HG02852 (cell line): ENCODE measurements around the gene C3orf33.

Experiments
- ATAC-seq: cut with Tn5 transposase; IDR thresholded peaks from one replicate; pipeline ENCODE4 v1.9.1; 2021; ENCODE audit warnings: mild to moderate bottlenecking, moderate library complexity; ENCODE audit not compliant: unreplicated experiment

C3orf33 gene

DNA sequence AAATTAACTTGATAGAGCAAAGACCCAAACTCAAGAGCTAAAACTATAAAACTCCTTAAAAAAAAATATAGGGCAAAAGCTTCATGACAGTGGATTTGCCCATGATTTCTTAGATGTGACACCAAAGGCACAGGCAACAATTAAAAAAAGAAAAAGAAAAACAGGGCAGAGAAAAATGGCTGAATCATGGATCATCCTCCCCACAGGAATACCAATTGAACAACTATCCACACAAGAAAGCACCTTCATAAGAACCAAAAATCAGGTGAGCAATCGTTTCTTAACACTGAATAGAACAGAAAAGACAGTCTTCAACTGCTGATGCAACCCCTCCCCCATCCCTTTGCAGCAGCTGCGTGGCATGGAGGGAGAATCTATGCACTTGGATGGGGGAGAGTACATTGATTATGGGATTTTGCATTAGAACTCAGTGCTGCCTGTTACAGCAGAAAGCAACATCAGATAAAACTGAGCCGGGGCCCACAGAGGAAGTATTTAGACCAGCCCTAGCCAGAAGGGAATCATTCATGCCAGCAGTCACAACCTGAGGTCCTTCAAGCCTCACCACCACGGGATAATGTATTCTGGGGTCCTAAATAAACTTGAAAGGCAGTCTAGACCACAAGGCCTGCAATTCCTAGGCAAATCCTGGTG lies 15.7 kb downstream of the C3orf33 start:
- ATAC-seq, result no peak

DNA sequence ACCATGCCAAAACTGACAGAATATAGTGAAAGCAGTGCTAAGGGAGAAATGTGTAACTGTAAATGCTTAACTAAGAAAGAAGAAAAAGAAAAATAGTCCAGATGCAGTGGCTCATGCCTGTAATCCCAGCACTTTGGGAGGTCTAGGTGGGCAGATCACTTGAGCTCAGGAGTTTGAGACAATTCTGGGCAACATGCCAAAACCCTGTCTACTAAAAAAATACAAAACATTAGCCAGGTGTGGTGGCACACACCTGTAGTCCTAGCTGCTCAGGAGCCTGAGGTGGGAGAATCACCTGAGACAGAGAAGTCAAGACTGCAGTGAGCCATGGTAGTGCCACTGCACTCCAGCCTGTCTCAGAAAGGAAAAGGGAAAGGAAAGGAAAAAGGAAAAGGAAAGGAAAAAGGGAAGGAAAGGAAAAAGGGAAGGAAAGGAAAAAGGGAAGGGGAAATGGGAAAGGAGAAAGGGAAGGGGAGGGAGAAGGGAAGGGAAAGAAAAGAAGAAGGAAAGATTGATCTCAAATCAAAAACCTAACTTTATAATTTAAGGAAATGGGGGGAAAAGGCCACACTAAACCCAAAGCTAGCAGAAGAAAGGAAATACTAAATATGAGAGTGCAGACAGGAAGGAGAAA lies 20.3 kb downstream of the C3orf33 start:
- ATAC-seq, result no peak

DNA sequence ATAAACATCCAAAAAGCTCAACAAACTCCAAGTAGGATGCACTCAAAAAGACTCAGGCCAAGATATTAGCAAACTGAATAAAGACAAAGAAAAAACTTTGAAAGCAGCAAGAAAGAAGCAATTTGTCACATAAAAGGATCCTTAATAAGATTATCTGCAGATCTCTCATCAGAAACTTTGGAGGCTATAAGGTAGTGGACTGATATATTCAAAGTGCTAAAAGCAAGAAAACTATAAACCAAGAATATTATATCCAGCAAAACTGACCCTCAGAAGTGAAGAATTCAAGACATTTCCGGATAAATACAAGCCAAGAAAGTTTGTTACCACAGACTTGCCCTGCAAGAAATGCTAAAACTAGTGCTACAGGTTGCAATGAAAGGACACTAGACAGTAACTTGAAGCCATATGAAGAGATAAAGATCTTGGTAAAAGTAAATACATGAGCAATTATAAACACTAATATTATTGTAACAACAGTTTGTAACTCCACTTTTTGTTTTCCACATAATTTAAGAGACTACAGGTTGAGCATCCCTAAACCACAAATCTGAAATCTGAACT lies 23.6 kb downstream of the C3orf33 start:
- no peak for ATAC-seq

DNA sequence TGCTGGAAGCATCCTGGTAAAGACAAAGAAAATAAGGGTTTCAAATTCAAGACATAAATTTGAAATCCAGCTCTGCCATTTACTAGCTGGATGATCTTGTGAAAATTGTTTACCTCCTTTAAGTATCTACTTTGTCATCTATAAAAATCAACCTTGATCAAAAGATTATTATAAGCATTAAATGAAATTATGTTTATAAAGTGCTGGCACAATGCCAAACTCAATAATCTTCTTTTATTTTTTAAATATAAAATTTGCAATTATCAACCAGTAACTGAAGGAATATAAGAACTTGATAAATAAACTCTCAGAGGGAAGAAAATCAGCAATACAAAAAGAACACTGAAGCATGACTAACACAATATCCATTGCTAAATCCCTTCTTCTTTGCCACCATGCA lies 25.8 kb downstream of the C3orf33 start:
- no peak for ATAC-seq

DNA sequence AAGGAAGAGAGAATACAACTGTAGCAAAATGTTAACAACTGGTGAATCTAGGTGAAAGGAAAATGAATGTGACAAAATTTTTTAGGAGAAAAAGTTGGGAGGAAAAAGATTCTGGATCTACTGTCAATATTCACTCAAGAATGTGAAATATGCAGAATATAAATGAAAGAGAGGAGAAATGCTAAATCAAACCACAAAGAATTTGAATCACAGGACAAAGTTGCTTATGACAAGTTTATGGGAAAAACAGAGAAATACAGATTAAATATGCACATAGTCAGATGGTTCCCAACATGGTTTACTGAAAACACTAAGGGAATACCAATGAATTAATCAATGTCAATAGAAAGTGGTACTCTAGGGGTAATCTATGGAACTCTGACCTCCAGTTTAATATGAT lies 27.6 kb downstream of the C3orf33 start:
- no peak for ATAC-seq

DNA sequence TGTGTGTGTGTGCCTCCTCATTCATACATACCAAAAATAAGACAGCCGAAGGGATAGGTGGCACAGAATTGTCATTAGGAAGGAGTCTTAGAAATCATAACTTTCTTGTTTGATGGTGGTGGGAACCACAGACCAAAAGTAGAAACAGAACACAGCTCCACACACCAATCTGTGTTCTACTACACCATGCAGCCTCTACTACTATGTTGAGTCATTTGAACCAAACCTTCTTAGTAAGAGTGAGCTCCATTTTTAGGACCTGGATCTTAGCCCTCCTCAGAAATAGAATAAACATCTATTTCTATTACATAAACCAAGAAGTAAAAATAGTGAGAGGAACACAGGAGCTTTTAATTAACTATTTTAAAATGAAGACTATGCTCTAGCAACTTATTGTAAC lies 33.3 kb downstream of the C3orf33 start:
- ATAC-seq, result peak; percentile 68

DNA sequence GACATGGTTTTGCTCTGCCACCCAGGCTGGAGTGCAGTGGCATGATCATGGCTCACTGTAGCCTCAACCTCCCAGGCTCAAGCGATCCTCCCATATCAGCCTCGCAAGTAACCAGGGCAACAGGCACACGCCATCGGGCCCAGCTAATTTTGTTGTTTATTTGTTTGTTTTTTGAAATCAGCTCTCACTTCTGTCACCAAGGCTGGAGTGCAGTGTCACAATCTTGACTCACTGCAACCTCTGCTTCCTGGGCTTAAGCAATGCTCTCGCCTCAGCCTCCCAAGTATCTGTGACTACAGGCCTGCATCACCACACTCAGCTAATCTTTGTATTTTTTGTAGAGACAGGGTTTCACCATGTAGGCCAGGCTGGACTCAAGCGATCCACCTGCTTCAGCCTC lies 35.0 kb downstream of the C3orf33 start:
- ATAC-seq, result no peak

DNA sequence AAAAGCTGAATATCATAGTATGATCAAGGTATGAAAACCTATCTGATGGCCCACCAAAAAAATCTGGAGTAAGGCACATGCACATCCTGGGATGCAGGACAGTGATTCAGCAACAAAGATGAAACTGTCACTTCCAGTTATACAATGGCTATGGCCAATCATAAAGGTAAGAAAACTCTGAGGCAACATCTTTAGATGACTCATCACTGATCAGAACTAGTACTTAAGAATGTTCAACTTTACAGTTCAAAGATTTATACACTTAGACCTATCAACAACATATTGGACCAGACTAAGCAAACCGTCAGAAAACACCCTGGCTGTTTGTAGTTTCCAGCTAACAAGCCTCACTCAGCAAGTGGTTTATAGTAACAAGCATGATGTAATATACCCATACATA lies 39.9 kb downstream of the C3orf33 start:
- no peak for ATAC-seq

DNA sequence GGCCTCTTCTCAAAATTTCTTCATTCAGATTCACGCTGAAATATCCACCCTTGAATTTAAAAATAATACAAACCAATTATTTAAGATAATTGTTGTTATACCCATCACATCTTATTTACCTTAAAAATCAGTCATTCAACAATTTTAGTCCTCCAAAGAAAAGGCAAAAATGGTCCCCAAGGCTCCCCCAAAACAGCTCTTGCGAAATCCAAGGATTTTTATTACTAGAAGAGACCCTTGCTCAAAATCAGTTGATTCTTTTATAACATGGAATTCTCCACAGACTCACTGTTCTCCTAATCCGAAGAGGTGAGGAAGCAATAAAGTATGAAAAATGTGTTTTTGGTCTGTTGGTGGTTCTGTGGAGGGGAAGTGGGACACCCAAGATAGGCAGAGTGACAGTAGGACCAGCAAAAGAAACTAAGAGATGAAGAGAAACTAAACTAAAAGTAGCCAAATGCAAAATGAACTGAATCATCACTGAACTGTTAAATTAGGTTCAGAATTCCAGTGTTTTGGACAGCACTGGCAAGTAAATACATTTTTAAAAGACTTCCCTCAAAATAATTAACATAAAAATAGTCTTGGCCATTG lies 42.1 kb downstream of the C3orf33 start:
- ATAC-seq, result peak; percentile 60

DNA sequence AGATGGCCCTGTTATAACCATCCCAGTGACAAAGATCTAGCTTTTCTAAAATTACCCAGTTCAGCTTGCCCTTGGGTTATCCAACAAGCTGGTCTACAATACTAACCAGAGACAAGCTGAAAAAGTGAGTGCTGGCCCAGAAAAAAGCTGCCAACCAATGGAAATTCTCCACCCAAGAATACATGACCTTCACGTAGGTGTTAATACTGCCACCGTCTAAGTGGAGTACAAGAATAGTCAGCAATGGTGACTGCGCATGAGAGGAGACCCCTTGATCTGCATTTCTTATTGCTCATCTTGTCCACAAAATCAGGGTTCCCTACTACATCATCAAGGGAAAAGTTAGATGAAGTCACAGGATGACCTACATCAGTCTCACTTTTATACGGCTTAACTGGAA lies 45.4 kb downstream of the C3orf33 start:
- no peak for ATAC-seq

DNA sequence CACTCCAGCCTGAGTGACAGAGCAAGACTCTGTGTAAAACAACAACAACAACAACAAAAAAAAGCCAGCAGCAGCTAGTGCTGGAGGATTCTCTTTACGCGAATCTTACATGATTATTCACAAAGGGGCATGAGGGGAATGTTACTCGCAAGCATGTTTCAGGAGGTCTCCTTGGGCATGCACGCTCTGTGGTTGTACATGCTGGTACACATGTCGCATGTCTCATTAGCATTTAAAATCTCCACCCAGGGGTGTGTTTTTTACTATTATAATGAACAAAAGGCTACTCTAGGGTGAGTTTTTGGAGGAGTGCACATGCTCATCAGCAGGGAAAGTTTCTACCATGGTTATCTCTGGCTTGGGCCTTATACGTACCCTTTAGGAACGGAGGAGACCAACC lies 48.5 kb downstream of the C3orf33 start:
- ATAC-seq, result no peak

DNA sequence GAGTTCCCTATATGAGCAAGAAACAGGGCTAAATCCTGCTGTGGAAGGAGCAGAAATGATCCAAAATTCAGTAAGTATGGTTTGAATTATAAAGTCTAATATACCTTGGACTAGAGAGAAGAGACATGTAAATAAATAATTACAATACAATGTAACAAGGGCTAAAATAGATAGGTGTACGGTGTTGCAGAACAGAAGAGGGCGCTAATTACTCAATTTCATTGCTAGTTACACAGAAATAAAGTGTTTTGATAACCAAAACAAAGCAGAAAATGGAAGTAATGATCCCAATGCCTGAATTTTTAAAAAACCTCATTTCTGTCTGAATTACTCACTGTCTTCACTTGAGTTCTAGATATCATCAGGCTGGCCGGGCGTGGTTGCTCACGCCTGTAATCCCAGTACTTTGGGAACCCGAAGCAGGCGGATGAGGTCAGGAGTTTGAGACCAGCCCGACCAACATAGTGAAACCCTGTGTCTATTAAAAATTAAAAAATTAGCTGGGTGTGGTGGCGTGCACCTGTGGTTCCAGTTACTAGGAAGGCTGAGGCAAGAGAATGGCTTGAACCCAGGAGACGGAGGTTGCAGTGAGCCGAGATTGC lies 52.9 kb downstream of the C3orf33 start:
- ATAC-seq, result no peak

DNA sequence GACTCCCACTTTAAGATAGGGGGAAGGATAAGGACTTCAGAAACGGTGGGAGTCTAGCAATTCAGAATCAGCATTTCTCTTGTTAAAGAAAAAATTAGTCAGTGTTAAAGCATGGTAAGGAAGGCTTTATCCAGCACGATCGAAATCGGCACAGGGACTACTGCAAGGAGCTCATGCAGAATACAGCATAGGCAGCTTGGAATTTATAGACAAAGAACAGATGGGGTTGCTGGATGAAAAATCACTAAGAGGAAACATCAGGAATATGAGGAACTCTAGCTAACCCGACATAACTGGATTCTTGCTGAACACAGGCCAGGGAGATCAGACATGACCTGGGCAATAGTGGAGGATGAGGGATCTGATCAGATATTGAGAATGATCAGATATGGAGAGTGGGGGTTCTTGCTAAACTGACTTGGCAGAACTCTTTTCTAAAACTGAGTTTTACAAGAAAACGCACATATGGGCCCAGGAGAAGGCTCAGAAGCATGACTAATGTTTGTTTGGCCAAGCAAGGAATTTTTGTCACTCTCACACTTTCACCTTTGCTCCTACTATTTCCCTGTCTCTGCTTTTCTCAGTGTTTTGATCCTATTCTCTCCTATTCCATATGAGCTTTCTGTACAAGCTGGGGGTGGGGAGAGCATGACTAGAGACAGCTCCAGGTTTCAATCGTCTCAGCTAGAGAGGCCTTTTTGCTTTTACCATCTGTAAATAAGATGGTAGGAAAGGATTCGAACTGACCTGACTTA lies 57.3 kb downstream of the C3orf33 start:
- no peak for ATAC-seq

DNA sequence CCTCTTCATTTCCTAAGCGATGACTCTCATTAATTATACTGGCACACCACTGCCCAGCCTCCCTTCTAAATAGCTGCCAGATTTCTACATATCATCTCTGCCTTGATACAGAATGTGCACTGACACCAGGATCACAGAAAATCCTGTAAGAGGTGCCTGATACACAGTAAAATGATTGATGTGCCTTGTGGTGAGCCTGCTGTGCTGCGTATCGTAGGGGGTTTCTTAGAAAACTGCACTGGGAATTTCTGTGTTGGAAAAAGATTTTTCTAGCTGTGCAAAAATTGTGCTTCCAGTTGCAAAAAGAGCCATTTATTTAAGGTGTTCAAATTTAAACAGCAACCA lies 58.2 kb downstream of the C3orf33 start:
- no peak for ATAC-seq

DNA sequence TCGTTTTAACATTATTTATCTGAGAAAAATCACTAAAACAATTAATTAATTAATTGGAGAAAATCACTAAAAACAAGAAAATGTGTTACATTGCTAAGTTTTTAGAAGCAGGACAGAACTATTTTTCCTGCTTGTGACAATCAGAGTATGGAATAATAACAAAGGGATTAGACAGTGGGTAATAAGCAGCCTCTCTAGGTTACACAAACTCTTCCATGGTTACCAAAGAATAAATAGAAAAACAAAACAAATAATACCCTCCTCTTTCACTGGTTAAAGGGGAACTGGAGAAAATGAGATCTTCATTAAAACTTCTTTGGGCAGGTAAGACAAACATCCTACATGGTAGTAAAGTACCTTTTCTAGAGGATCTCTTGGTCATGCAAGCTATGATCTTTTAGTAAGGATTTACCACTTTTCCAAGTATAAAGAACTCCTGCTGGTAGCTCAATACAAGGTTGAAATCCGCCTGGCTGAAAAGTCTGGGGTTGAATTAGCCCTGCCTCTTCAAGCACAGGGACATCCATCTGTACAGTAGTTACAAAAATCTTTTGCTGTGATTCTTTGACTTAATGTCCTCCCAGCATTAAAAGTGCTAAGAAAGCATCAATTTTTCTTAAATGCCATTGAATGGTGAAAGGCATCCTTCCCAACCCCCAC lies 58.7 kb downstream of the C3orf33 start:
- no peak for ATAC-seq

DNA sequence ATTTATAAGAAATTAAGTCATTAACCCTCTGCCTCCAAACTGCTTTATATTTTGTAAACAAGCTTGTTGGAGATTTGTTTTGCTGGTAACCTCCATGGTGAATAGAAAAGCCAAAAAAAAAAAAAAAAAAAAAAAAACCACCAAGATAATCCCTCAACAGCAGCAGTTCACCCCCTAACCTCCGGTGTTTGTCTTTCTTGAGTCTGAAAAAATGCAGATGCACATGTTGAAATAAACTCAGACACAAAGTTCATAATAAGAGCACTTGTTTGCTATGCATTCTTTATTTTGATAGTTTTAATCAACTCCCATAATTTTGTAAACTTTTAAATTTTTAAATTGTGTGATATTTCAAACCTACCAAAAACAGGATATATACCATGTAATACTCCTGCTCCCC lies 59.4 kb downstream of the C3orf33 start:
- no peak for ATAC-seq

DNA sequence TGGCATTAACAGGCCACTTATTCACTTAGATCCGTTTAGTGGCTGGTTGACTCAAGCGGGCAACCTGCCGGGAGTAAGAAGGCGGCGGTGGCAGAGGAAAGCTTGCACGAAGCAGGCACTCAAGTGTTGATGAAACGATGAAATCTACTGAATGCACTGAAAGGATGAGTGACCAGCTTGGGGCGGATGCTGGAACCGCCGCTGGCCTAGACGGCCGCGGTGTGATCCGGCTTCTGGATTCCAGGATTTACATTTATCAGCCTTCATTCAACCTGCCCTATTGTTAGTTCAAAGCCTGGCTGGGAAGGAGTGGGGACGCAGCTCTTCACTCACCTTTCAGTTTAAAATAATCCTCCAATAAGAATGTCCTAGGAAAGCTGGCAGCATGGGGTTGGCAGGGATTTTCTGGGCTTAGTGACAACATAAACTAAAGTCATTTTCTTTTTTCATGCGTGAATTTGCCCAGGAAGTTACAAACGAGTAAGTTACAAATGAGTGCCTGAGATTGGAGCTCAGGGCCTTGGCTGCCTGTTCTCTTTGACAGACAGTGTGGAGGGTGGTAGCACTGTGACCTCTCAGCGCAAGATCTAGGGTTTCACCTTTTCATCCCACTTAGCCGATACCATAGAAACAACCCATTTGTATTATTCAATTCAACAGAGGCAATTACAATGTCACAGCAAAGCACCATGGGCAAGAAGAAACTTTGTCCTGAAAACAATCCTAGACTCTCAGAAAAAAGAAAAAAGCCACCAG lies 60.1 kb downstream of the C3orf33 start:
- no peak for ATAC-seq

DNA sequence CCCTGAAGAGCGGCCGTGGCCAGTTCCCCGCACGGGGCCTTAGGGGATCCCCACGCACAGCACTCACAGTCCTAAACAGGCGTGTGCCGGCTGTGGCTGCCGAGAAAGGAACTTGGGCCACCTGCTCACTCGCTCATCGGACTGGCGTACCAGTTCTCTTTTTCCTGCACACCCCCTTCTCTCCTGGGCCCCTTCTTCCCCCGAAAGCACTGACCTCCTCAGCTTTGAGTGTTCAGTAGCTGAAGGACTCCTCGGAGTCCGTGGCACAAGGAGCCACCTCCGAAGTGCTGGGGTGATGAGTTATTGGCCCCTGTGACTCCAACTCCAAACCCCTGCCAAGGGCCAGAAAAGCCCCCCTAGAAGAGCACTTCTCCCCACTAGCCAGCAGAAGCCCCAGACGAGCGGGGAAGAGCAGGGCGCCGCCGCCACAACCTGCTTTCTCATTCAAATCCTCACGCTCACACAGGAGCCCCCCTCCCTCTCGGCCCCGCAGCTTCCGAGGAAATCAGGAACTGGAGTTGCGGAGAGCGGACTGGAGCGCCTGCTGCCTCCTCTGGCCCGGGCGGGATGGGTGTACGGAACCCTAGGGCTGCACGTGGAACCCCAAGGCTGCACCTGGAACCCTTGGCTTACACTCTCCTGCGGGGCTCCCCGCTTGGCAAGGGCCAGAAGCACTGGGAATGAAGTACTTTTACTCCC lies 61.3 kb downstream of the C3orf33 start, which contains the start of gene PLCH1:
TSS of gene PLCH1 (minus strand) at position 446 of the 699 bp plus-strand sequence. CDS start 40,847 bp downstream, outside the sequence.
- peak; percentile 65 for ATAC-seq

DNA sequence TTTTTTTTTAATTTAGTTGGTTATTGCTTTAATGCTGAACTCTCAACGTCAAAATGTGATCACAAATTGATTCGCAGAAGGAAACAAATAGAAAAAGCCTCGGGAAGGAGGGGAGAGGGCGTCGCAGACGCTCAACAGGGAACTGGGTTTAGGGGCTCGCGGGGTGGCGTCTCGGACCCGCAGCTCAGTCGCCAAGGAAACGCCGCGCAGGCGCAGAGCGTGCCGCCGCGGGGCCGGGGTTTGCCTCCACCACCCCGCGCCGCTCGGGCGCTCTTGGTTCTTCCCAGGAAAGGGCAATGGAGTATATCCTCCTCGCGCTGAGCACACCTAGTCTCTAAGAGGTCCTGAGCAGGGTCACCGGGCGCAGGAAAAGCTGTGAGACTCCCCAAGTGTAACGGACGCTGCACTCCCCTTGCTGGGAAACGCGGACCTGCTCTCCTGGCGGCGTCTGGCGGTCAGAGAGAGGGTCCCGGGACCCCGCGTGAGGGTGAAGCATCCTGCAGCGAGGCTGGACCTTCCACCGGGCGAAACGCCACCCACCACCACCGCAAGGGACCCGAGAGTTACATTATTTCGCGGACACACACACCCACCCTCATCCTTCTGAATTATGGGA lies 62.0 kb downstream of the C3orf33 start:
- ATAC-seq, result peak; percentile 34
